ENCODE results near the gene CAPN5. TPM values are rescaled to one million over a fixed set of nuclear protein-coding genes. Genes with fewer than 3 reads are reported as not detected.
"Not testable (repeated sequence)": the region's sequence is repeated elsewhere in the genome, so short reads cannot be mapped to it uniquely, and the experiment has no call there.

Gene CAPN5
- 9.8 and 12.9 TPM in 2 replicates for total RNA-seq (2014; rRNA removed; shearing (Covaris generic))
- 11.4 and 14.0 TPM in 2 replicates for polyA plus RNA-seq (2015; cell fraction: cytosol; rRNA removed)
- polyA plus RNA-seq (2015; cell fraction: nucleus; rRNA removed) = 20.2 and 26.0 TPM in 2 replicates

DNA sequence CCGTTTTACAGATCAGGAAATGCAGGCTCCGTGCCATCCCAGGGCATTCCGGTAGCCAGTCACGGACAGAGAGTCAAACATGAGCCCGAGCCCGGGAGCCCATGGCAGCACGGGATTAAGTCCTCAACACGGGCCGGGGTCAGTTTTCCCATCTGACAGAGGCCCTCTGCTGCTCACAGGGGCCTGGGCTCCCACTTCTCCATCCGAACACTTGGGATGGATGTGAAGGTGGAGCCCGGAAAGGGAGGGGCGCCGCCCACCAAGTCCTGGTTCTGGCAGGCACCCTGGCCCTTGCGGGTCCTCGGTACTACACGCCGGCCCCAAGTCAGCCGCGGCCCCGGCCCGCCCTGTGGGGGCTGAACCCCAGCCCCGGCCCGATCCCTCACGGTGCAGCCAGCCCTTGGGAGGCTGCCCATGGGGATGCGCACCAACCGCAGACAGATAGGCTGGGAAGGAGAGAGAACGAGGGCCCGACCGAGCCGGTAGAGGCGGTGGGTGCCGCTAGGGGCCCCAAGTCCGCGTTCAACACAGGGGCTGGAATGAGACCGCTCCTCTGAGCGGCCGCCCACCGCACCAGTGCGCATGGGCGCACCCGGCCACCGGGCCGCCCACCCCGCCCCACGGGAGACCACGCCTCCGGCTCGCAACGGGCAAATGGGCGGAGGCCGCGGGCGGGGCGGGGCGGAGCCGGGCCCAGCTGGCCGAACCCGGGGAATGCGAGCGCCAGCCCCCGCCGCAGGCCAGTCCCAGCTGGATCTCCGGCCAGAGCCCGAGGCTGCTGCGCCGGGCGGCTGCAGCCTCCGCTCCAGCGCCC is at the start of gene CAPN5:
Gene CAPN5 (plus strand): TSS at position 743 of the 814 bp plus-strand sequence. CDS start 17,916 bp downstream, outside the sequence.
- peak; percentile 91 for DNase-seq (ENCODE audit: low read depth)

DNA sequence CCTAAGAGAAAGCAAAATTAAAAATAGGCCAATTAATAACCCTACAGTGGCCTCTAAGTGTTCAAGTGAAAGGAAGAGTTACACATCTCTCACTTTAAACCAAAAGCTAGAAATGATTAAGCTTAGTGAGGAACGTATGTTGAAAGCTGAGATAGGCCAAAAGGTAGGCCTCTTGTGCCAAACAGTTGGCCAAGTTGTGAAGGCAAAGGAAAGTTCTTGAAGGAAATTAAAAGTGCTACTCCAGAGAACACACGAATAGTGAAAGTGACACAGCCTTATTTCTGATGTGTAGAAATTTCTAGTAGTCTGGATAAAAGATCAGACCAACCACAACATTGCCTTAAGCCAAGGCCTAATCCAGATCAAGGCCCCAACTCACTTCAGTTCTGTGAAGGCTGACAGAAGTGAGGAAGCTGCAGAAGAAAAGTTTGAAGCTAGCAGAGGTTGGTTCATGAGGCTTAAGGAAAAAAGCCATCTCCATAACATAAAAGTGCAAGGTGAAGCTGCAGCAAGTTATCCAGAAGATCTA is 48.3 kb upstream of the CAPN5 start:
- DNase-seq (ENCODE audit: low read depth) = not testable (repeated sequence)

DNA sequence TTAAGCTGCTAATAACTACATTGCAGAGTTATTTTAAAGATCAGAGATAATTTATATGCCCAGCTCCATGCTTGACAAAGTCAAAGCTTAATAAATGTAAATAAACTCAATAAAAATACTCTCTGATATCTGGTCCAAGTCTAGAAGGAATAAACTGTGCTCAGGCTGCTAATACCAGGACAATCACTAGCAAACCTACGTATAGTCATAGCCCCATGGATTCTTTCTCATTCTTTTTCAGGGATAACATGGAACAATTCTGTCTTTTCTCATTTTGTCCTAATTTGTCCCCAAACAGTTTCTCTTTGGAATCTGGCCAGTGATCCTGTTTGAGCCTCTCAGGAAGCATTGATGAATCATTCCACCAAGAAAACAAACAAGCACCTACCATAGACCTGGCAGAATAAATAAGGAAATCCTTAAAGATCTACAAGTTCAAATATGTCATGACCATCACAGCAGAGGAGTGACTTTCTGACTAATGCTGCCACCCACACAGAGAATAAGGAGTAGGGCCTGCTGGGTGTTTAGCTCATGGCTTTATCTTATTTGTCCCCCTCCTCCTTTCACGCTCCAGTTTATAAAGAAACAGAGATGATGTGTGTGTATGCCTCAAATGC is 46.7 kb upstream of the CAPN5 start:
- DNase-seq (ENCODE audit: low read depth) = peak; percentile 42

DNA sequence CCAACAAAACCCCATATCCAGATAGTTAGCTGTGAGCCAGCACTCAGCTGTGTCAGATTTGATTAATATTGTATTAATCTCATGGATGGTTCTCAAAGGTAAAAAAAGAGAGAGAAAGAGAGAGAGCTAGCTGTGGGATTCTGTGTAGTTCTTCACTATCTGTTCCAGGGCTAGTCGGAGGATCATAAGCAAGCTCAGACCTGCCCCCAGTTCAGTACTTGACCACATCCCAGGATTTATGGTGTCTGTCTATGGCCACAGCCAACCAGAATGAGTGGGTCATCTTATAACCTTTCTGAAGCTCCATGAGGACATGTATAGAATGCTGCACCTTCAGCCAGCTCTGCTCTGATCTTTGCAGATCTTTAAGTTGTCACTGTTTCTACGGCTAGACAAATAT is 46.0 kb upstream of the CAPN5 start:
- no peak for DNase-seq (ENCODE audit: low read depth)

DNA sequence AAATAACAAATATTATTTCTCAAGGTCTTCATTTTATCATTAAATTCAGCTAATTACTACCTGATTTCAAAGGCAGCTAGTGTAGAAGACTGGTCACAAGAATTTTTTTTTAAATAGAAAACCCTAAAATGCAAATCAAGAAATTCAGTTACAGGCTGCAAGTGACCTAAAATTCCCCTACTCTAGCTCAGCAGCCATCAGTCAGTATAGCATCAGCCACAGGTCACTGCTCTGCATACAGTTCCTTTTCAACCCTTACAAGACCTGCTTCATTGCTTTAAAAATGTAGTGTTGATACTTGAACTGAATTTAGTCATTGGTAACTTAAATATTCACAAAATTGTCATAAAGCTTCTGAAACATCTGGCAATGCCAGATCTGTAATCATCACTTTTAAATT is 42.0 kb upstream of the CAPN5 start:
- DNase-seq (ENCODE audit: low read depth) = no peak

DNA sequence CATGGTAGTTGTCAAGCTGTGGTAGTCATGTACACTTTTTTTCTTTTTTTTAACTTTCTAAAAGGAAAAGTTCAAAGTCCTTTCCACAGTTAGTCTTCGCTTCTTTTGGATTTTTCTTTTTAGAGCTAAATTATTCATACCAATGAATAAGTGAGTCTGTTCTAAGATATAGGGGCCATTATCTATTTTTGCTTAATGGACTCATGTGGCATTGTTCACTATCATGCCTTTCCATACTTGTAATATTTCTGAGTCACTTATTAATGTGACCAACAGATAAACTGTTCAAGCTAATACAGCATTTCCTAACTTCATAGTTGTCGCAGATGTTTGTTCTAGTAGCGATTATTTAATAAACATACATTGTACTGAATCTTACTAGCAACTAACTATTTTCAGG is 40.5 kb upstream of the CAPN5 start:
- no peak for DNase-seq (ENCODE audit: low read depth)

DNA sequence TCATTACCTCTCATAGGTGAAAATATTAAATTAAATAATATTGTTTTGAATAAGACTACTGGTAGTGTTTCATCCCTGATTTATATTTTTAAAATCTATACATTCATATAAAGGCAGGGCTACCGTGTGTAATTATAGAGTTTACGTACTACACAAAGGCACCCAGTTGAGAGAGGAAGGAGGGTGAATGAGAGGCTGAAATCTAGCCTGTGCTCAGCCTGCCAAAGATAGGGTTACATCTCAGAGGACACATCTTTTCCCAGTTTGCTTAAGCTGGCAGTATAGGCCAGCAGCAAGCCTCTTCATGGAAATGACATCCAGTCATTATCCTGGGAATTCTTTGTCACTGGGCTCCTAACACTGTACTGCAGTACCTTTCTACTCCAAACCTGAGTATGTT is 40.0 kb upstream of the CAPN5 start:
- DNase-seq (ENCODE audit: low read depth) = no peak

DNA sequence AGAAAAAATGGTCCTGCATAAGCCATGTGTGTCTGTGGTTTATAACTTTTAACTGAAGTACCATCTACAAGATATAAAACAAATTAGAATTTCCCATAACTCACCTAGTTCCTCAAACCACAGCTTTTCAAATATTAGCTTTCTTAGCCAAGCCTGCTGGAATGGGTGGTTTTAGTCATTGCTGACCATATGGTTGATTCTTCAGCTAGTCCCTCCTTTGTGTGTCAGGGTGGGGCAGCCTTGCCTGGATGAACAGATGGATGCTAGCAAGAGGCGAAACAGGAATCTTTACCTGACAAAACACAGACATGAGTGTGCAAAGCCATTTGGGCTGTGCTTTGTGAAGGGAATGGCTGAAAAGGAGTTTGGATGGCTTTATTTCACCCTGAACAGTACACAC is 39.5 kb upstream of the CAPN5 start:
- DNase-seq (ENCODE audit: low read depth) = no peak

DNA sequence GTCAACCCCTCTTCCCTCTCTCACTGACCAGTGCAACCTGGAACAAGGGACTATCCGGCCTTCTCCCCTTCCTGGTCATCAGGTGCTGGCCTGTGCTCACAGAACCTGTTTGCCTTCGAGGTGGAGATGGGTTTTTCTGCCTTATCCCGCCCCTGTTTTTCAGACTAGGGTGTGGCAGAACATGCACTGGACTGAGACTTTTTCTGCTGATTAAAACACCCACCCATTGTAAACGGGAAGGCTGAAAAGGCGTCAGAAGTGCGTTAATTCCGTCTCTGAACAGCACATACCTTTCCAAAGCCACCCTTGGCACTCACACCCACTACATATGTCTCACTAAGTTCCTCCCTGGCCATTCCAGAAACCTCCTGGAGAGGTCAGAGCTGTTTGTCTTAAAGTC is 36.9 kb upstream of the CAPN5 start:
- DNase-seq (ENCODE audit: low read depth) = no peak

DNA sequence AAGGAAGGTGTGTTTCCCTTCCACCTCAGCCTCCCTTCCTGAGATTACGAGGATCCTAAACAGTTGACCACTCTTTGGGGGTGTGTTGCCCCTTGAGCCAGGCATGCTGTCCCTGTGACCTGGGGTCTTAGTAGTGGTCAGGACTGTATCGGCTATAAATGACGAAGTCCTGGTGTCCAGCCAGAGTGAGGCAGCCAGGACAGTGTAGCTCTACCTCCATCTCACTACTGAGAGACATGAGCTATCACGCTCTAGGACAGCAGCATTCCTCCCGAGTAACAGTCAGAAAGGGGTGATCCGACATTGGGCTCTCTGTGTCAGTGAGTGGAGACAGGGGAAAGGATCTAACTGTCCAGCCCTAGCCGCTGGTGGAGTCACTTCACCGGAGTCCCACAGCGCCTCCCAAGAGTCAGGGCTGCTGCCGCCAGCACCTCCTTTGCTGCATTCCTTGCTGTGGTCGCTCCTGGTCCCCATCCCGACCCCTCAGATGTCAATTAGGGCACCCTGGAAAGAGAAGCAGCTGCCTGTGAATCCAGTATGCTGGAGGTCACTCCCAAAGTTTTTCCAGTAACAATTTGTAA is 35.8 kb upstream of the CAPN5 start:
- DNase-seq (ENCODE audit: low read depth) = no peak

DNA sequence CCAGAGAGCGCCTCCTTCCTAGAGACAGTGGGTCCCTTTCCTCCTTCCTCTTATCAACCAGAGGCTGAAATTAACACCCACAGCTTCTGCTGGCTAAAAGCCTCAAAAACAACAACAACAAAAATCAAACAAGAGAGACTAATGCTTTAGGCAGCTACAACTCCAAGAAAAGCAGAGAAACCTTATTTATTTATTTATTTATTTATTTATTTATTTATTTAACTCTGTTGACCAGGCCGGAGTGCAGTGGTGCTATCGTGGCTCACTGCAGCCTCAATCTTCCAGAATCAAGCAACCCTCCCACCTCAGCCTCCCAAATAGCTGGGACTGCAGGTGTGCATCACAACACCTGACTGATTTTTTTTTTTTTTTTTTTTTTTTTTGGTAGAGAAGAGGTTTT is 35.2 kb upstream of the CAPN5 start:
- DNase-seq (ENCODE audit: low read depth) = no peak

DNA sequence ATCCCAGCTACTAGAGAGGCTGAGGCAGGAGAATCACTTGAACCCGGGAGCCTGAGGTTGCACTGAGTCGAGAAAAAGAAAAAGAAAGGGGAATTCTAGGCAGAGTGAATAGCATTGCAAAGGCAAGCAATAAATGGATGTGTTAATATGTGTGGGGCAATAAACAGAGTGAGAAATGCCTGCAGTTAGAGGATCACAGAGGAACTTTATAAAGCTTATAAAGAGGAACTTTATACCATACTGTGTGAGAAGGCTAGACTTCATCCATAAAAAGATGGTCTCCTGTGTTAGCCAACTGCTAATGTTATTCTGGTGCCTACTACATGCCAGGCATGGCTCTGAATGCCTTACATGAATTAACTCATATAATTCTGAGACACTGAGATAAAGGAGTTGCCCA is 31.7 kb upstream of the CAPN5 start:
- DNase-seq (ENCODE audit: low read depth) = no peak

DNA sequence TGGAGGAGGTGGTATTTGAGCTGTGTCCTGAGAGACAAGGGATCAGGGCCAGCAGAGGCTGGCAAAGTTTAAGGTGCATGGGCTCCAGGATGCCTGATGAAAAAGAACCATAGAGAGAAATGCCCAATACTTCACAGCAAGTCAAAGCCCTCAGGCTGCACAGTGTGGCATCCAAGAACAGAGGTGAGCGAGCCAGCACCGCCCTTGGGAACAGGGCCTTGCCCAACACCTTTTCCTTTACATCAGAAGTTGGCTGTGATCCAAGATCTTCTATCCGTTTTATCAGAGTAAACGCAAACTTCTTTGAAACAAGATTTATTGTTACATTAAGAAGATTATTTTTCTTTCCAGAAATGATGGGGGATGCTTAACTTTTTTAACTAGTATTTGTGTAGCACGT is 31.2 kb upstream of the CAPN5 start:
- no peak for DNase-seq (ENCODE audit: low read depth)

DNA sequence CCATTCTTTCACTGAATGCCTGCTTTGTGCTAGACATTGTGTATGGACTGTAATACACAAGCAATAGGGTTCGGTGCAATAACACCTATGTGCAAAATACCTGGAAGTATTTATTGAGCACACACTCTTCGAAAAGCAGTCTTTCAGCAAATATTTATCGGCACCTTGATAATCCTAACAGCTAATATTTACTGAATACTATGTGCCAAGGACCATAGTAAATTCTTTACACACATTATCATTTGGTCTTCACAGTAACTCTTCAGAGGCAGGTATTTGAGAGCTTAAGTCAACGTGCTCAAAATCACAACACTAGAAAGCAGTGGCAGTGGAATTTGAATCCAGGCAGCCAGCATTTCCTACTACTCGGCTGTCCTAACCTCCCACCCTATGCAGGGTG is 30.4 kb upstream of the CAPN5 start:
- DNase-seq (ENCODE audit: low read depth) = no peak

DNA sequence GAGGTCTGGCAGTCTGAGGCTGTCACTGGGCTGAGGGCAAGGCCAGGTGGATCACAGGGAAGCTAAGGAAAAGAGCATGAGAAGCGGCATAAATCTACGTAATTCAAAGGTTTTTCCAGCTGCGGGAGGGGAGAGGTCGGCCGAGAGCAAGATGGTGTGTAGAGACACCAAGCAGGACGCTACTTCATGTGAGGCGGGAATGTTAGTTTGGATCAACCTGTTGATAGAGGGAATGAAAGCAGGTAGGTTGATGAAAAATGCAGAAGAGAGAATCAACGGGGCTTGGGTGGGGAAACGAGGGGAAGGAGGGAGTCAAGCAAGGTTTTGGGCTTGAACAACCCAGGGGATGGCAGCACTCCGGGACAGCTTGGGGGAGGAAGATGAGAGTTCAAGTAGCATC is 29.7 kb upstream of the CAPN5 start:
- no peak for DNase-seq (ENCODE audit: low read depth)

DNA sequence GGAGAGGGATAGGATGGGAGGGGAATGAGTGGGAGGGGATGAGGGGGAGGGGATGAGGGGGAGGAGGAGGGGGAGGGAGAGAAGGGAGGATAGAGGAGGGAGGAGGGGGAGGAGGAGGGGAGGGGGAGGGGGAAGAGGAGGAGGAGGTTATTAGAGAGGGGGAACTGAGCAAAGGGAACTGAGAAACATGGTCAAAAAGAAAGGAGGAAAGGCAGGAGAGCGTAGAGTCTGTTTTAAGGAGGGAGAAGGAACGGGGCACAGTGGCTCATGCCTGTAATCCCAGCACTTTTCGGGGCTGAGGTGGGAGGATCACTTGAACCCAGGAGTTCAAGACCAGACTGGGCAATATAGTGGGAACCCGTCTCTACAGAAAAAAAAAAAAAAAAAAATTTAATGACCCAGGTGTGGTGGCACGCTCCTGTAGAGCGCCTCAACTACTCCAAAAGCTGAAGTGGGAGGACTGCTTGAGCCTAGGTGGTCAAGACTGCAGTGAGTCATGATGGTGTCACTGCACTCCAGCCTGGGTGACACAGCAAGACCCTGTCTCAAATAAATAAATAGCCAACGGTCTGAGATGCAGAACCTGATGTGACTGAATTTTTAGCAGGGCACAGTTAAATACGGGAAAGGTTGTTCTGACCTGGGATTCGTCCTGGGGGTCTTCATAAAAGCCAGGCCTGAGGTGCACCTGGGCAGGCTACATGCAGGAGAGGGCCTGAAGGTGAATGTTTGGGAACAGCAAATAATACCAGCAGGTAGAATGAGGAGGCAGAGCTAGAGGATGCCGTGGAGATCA is 28.5 kb upstream of the CAPN5 start:
- DNase-seq (ENCODE audit: low read depth) = peak; percentile 62

DNA sequence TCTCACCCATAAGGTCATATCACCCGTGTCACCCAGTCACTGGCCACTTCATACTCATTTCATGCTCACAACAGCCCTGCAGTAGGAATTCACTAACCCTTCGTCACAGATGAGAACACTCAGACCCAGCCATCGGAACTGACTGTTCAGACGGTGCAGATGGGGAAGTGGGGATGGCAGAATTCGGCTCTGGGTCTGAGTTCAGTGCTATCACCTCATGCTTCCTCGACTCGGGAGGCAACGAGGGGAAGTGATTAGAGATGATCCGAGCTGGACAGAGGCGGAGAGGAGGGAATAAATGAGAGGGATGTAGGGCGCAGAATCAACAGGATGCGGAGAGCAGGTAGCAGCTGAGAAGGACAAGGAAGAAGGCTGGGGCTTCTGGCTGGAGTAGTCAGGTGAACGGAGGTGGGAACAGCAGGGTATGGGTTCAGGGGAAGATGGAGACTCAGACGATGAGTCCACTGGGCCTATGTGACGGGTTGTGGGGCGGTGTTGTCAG is 27.9 kb upstream of the CAPN5 start:
- no peak for DNase-seq (ENCODE audit: low read depth)

DNA sequence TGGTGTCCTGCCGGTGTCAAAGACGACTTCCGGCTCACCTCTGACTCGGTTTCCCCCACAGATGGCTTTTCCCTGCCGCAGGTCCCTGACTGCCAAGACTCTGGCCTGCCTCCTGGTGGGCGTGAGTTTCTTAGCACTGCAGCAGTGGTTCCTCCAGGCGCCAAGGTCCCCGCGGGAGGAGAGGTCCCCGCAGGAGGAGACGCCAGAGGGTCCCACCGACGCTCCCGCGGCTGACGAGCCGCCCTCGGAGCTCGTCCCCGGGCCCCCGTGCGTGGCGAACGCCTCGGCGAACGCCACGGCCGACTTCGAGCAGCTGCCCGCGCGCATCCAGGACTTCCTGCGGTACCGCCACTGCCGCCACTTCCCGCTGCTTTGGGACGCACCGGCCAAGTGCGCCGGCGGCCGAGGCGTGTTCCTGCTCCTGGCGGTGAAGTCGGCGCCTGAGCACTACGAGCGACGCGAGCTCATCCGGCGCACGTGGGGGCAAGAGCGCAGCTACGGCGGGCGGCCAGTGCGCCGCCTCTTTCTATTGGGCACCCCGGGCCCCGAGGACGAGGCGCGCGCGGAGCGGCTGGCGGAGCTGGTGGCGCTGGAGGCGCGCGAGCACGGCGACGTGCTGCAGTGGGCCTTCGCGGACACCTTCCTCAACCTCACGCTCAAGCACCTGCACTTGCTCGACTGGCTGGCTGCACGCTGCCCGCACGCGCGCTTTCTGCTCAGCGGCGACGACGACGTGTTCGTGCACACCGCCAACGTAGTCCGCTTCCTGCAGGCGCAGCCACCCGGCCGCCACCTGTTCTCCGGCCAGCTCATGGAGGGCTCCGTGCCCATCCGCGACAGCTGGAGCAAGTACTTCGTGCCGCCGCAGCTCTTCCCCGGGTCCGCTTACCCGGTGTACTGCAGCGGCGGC is 27.0 kb upstream of the CAPN5 start:
- no peak for DNase-seq (ENCODE audit: low read depth)

DNA sequence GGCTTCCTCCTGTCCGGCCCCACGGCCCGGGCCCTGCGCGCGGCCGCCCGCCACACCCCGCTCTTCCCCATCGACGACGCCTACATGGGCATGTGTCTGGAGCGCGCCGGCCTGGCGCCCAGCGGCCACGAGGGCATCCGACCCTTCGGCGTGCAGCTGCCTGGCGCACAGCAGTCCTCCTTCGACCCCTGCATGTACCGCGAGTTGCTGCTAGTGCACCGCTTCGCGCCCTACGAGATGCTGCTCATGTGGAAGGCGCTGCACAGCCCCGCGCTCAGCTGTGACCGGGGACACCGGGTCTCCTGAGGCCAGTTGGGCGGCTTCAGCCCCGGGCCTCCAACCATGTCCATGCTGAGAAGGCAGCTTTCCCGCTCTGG is 26.4 kb upstream of the CAPN5 start:
- no peak for DNase-seq (ENCODE audit: low read depth)

DNA sequence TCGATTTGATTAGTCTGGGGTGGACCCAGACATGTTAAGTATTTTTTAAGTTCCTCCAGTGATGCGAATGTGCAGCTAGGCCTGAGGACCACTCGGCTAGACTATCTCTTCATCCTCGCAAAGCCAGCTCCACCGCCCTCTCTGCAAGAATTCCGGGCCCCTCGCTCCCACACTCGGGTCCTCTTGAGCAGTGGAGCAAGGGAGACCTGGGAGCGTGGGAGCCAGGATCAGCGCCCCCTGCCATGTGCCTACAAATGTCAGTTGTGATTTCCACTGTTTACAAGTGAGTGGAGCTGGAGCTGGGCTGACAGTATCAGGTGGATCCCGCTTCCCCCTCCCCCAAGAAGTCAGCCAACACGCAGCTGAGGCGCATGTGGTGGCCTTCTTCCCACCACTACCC is 25.9 kb upstream of the CAPN5 start:
- no peak for DNase-seq (ENCODE audit: low read depth)
